Neural progenitor cell (in vitro differentiated cells): Measurements from ENCODE around the gene SH3BGR.

Experiments
- EZH2 ChIP-seq: fragments of 200-600 bp; sonication (generic); IDR thresholded peaks from 2 replicates; pipeline ENCODE4 v1.6.1; 2017; ENCODE audit warnings: antibody characterized with exemption, mild to moderate bottlenecking, moderate library complexity
- EZH2phosphoT487 ChIP-seq: fragments of 200-600 bp; sonication (generic); IDR thresholded peaks from 2 replicates; pipeline ENCODE4 v1.6.1; 2017; ENCODE audit warnings: antibody characterized with exemption
- TF ChIP-seq, protein P1 (sequence below): fragments of 200-600 bp; sonication (generic); IDR thresholded peaks from 2 replicates; pipeline ENCODE4 v1.5.1; 2017; ENCODE audit warnings: antibody characterized with exemption, mild to moderate bottlenecking

DNA sequence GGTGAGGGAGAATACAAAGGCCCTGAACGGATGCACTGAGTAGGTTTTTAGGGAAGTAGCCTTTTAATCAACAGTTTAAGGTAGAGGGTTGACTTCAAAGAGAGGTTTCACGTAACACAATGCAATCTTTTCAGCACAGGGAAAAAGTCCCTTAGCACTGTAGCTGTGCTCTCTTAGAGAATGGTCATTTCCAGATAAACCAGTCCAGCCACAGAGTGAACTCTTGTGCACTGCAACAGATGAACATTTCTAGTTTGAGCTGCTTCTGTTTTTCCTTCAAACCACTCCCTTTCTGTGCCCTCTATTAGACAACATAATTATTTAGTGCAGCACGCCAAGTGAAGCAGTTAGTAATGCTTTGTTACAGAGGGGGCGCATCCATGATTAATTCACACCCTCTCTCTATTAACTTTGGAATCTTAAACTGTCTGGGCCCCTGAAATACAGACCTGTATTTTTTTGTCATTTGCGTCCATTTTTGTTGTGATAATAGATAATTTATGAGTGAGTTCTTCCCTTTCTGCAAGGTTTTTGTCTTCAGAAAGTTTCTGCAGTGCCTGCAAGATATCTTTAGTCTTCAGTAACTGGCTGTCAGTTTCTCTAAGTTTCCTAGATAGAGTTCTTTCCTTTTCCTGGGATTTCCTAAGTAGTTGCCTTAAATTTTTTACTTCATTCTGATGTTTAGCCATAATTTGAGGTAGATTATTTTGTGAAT is 29.1 kb upstream of the SH3BGR start:
- TF ChIP-seq EZH2: no peak
- TF ChIP-seq, protein P1, sequence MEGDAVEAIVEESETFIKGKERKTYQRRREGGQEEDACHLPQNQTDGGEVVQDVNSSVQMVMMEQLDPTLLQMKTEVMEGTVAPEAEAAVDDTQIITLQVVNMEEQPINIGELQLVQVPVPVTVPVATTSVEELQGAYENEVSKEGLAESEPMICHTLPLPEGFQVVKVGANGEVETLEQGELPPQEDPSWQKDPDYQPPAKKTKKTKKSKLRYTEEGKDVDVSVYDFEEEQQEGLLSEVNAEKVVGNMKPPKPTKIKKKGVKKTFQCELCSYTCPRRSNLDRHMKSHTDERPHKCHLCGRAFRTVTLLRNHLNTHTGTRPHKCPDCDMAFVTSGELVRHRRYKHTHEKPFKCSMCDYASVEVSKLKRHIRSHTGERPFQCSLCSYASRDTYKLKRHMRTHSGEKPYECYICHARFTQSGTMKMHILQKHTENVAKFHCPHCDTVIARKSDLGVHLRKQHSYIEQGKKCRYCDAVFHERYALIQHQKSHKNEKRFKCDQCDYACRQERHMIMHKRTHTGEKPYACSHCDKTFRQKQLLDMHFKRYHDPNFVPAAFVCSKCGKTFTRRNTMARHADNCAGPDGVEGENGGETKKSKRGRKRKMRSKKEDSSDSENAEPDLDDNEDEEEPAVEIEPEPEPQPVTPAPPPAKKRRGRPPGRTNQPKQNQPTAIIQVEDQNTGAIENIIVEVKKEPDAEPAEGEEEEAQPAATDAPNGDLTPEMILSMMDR: no peak
- no peak for TF ChIP-seq EZH2phosphoT487
